HG03558 (cell line): ENCODE data around the gene VPS8.

Experiments used
- ATAC-seq: cut with Tn5 transposase; IDR thresholded peaks from one replicate; pipeline ENCODE4 v1.9.1; 2021; ENCODE audit warnings: moderate number of reproducible peaks; ENCODE audit not compliant: unreplicated experiment; ENCODE audit errors: extremely low read depth

Gene VPS8

DNA sequence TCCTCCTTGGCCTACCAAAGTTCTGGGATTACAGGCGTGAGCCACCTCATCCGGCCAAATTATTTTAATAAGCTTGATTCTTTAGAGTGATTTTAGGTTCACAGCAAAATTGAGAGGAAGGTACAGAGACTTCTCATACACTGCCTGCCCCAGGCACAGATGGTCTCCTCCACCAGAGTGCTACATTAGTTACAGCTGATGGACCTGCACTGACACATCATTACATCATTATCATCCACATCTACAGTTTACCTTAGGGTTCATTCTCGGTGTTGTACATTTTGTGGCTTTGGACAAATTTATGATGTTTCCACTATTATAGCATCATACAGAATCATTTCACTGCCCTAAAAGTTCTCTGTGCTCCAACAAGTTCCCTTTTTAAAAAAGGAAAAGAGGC, 4.4 kb upstream of the VPS8 start:
- no peak for ATAC-seq

GRCh38 chr3:184808021-184808420, 3.9 kb upstream of the VPS8 start:
- ATAC-seq, result no peak

- no peak for ATAC-seq
Measured at GRCh38 chr3:184810146-184810545, 1.8 kb upstream of the VPS8 start.

GRCh38 chr3:184811034-184811433, 932 bp upstream of the VPS8 start:
- no peak for ATAC-seq

DNA sequence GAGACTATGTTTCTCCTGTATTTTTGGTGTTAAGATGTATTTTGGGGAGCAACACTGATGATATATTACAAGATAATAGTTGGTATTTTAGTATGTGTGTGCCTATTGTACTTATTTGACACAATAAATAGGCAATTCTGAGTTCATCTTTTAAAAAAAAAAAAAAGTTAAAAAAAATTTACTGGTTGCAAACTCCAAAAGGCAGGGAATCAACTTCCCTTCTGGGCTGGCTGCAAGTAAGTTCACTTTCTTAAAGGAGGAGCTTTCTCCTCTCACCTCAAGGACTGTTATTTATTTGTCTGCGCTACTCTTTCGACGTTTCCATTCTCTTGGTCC, 335 bp upstream of the VPS8 start:
- ATAC-seq, result no peak

DNA sequence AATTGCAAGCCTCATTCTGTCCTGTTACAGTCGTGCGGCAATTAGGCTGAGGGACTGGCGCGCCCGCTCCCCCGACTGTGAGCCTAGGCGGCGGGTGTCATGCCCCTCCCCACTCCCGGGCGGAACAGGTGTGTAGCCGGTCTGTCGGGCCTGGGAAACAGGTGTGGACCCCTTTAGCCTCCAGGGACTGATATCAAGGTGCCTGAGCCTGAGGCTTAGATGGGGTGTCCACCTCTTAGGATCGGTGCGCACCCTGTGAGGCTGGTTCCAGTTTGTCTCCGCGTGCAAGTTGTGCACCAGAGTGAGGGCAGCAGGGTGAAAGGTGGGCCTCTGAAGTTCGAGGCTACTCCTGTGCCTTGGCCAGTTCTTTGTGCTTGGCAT, 686 bp downstream of the VPS8 start:
- ATAC-seq, result no peak

- ATAC-seq, result no peak
Measured at GRCh38 chr3:184813357-184813756, 1.4 kb downstream of the VPS8 start.

- no peak for ATAC-seq
Measured at GRCh38 chr3:184814214-184814613, 2.2 kb downstream of the VPS8 start.

DNA sequence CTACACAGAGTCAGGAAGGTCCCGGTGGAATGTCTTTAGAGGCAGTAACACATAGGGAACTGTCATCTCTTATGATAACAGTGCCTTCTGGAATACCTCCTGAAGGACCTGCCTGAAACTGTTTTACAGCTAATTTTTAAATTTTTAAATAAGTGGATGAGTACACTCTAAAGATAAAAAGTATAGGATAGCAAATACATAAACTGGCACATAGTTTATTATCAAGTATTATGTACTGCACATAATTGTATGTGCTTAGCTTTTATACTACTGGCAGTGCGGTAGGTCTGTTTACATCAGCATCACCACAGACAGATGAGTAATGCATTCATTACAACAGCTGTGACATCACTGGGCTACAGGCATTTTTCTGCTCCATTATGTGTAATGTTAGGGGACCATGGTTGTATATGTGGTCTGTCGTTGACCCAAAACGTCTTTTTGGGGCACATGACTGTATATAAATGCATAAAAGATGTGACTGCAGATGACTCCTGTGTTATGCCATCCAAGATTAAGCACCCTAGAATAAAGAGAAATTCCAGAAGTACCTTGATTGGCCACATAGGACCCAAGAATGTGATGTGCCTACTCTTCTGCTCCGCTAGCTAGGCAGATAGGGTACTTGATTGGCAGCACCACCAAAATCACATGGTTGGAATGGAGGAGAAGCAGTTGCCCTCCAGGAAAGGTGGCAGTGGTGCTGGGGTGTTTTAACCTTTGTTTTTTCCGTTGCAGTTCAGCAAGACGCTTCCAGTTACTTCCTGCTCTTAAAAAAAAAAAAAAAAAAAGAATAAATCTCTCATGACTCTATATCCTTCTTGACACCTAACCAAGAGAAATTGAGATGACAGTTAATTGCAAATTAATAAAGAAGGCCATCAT, 3.3 kb downstream of the VPS8 start:
- no peak for ATAC-seq

GRCh38 chr3:184816614-184817013, 4.6 kb downstream of the VPS8 start:
- no peak for ATAC-seq

DNA sequence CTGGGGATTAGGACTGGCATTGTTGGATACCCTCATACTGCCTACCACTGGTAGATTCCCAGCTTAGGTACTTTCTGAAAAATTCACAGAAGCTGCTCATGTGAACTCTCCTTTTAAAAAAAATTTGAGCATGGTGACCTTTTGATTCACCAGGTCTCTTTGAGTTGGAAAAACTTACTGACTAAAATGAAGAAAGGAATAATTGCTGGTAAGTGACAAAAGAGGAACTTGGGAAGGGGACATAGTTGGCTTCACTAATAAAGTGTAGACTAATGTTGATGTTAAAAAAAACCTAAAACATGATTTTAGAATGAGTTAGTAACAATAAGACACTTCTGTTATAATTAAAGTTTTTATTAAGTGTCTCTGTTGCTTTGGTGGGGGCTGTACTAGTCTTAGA, 8.6 kb downstream of the VPS8 start:
- ATAC-seq, result no peak

DNA sequence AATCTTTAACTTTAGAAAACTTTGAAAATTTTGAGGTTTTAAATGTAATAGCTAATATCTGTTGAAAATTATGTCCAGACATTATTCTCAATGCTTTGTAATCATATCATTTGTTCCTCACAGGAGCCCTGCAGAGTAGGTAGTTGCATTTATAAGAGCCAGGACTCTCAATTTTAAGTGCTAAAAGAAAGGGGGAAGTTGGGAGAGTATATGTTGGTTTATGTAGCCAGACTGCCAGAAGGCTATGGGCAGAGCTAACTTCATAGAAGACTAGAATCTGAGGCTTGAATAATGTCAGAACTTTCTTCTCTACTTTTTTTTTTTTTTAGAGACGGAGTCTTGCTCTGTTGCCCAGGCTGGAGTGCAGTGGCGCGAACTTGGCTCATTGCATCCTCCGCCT, 9.1 kb downstream of the VPS8 start:
- ATAC-seq, result no peak

DNA sequence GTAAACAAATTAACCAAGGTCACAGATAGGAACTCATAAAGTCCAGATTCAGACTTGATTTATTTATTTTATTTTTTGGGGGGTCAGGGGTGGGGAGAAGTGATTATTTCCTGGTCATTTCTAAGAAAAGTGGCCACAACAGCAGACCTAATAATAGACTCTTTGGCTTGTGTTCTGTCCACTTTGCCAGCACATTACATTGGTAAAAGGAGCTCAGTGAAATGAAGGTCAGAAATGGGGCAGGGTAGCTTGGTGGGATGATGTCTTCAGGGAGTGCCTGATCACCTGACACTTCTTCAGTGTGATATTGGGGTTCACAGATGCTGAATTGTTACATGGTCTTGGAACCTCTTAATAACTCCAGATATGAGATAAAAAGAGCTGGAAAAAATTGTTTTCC, 10.1 kb downstream of the VPS8 start:
- ATAC-seq, result no peak

DNA sequence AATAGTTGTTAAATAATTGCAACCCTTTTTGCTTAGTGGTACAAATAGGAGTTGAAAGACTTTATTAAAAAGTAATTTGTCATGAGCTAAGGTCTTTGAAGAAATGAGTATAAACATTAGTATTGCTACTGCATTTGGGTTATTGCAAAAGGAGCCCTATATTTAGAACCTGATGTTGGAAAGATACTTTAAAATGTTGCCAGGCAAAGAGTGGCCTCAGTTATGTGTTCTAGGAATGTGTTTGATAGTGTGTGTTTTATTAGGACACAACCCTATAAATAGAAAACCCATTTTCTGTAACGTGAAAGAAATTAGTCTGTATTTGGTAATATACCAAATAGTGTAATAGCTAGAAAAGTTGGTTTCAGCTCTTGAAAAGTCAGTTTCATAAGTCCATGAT, 10.7 kb downstream of the VPS8 start:
- ATAC-seq, result no peak

DNA sequence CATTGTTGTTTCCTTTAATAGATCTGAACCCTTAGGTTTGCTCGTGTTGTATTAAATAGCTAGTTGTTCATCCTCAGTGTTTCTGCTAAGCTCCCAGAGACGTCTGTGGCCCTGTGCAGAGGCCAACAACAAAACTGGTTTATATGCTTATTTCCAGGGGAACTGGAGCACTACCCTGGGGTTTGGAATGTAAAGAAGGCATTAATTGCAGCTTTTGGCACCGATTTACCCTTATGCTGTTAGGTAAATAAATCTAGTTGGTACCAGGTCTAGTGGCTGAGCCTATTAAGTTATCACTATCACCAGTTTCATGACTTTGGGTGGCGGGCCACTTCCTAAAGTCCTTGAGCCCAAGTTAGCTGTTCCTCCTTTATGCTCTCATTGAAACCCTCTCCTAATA, 12.0 kb downstream of the VPS8 start:
- ATAC-seq, result no peak

- no peak for ATAC-seq
Measured at GRCh38 chr3:184825121-184825820, 13.3 kb downstream of the VPS8 start.

DNA sequence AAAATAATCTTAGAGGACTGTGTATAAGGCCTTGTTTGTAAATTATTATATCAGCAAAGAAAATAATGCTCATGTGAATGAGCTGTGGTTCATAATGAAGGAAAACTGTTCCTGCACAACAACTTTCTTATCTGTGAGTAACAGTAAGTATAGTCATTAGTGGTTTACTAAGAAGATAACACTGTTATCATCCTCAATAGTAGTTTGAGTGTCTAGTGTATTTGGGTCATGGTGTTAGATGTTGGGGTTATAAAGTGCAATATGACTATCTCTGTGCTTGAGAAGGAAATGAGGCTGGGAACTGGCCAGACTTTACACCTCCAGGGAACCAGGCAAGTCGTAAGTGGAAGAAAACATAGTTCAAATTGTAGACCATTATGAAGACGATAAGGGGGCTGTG, 15.6 kb downstream of the VPS8 start:
- ATAC-seq, result no peak

GRCh38 chr3:184832044-184832443, 20.1 kb downstream of the VPS8 start:
- ATAC-seq, result no peak

DNA sequence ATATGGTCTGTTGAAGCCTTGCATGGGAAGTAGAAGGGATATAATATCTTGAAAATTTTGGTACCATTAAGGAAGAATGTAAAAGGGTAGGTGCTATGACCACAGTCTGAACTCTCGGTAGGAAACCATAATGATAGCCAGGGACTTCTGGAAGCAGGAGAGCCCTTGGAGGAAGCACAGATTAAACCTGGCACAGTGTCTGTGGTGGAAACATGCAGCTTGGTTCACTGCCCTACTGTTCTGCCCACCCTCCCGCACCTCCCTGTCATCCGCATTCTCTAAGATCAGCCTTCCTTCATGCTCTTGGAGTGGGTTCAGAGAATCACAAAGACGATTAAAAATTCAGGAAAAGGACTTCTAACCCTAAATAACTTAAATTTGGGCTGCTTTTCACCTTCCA, 20.9 kb downstream of the VPS8 start:
- no peak for ATAC-seq

DNA sequence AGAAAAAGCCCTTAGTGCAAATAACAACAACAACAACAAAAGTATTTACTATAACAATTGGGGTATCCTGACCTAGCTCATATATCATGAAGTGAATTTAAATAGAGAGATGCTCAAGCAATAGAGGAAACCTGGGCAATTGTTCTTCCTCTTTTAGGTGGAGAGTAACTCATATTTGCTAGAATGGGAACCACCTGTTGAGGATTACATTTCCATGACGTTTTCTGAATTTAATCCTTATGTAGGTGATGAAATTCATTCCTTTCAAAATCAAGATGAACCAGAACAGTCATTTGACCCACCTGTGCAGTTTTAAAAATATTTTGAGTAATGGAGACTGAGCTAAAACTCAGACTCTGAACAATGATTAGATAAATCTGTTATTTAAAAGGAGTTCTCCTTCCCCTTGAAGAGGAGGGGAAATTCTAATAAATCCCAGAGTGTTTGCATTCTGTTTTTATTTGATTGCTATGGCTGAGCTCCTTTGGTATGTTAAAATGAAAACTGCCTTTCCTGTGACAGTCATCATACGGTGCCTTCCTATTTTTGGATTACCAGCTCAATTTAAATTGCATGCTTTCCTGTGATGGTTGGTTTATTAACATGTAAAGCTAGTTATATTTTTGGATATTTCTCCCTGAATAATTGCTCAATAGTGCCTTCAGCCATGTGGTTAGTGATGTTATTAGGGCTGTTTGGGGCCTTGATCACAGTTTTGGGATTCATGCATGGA, 24.3 kb downstream of the VPS8 start:
- no peak for ATAC-seq

GRCh38 chr3:184842433-184842832, 30.5 kb downstream of the VPS8 start:
- ATAC-seq, result no peak
